HEK293 (cell line): ENCODE measurements around the gene CHEK2.
A peak's percentile ranks its signal among the peaks of the same experiment; 100 is the strongest.

Source experiments
- REPIN1 ChIP-seq: fragments of 450-650 bp; formaldehyde crosslinking; IDR thresholded peaks from 2 replicates; pipeline ENCODE4 v1.5.1; 2017; ENCODE audit warnings: missing biosample characterization, missing genetic modification characterization, low read depth
- SP2 ChIP-seq: fragments of 450-650 bp; formaldehyde crosslinking; IDR thresholded peaks from 2 replicates; pipeline ENCODE4 v1.5.1; 2016; ENCODE audit warnings: missing biosample characterization, missing genetic modification characterization
- TRIM28 ChIP-seq: IDR thresholded peaks from 2 replicates; pipeline ENCODE4 v1.6.1; 2011; ENCODE audit warnings: low read length, control low read depth, borderline replicate concordance
- WT1 ChIP-seq: fragments of 450-650 bp; formaldehyde crosslinking; IDR thresholded peaks from 2 replicates; pipeline ENCODE4 v1.5.1; 2016; ENCODE audit warnings: missing biosample characterization, missing genetic modification characterization
- YY1 ChIP-seq: fragments of 450-650 bp; formaldehyde crosslinking; IDR thresholded peaks from 2 replicates; pipeline ENCODE4 v1.5.1; 2018; ENCODE audit warnings: missing biosample characterization, missing genetic modification characterization
- ZBTB11 ChIP-seq: fragments of 450-650 bp; formaldehyde crosslinking; conservative IDR thresholded peaks from 2 replicates; pipeline ENCODE4 v1.5.1; 2016; ENCODE audit warnings: low read depth, missing biosample characterization, missing genetic modification characterization
- ZBTB17 ChIP-seq: fragments of 450-650 bp; formaldehyde crosslinking; IDR thresholded peaks from 2 replicates; pipeline ENCODE4 v1.5.1; 2016; ENCODE audit warnings: missing biosample characterization, missing genetic modification characterization
- ZBTB49 ChIP-seq: fragments of 450-650 bp; formaldehyde crosslinking; IDR thresholded peaks from 2 replicates; pipeline ENCODE4 v1.5.1; 2016; ENCODE audit warnings: missing biosample characterization, missing genetic modification characterization, low read depth
- ZEB2 ChIP-seq: fragments of 450-650 bp; formaldehyde crosslinking; IDR thresholded peaks from 2 replicates; pipeline ENCODE4 v1.5.1; 2016; ENCODE audit warnings: missing biosample characterization, missing genetic modification characterization
- ZNF112 ChIP-seq: fragments of 450-650 bp; formaldehyde crosslinking; IDR thresholded peaks from 2 replicates; pipeline ENCODE4 v1.5.0; 2017; ENCODE audit warnings: missing biosample characterization, missing genetic modification characterization
- ZNF133 ChIP-seq: fragments of 450-650 bp; formaldehyde crosslinking; IDR thresholded peaks from 2 replicates; pipeline ENCODE4 v1.5.1; 2016; ENCODE audit warnings: missing biosample characterization, missing genetic modification characterization
- ZNF140 ChIP-seq: fragments of 450-650 bp; formaldehyde crosslinking; IDR thresholded peaks from 2 replicates; pipeline ENCODE4 v1.5.1; 2016; ENCODE audit warnings: missing biosample characterization, missing genetic modification characterization
- ZNF174 ChIP-seq: fragments of 450-650 bp; formaldehyde crosslinking; IDR thresholded peaks from 2 replicates; pipeline ENCODE4 v1.5.0; 2017; ENCODE audit warnings: missing biosample characterization, mild to moderate bottlenecking, missing genetic modification characterization
- ZNF184 ChIP-seq: fragments of 450-650 bp; IDR thresholded peaks from 2 replicates; pipeline ENCODE4 v1.5.1; 2018; ENCODE audit warnings: missing biosample characterization, mild to moderate bottlenecking, missing genetic modification characterization
- ZNF202 ChIP-seq: fragments of 450-650 bp; formaldehyde crosslinking; IDR thresholded peaks from 2 replicates; pipeline ENCODE4 v1.5.1; 2016; ENCODE audit warnings: missing biosample characterization, missing genetic modification characterization, borderline replicate concordance
- ZNF221 ChIP-seq: fragments of 450-650 bp; formaldehyde crosslinking; IDR thresholded peaks from 2 replicates; pipeline ENCODE4 v1.5.1; 2017; ENCODE audit warnings: missing biosample characterization, missing genetic modification characterization, borderline replicate concordance
- ZNF24 ChIP-seq: fragments of 450-650 bp; formaldehyde crosslinking; IDR thresholded peaks from 2 replicates; pipeline ENCODE4 v1.5.1; 2016; ENCODE audit warnings: missing biosample characterization, missing genetic modification characterization
- ZNF335 ChIP-seq: fragments of 450-650 bp; formaldehyde crosslinking; conservative IDR thresholded peaks from 2 replicates; pipeline ENCODE4 v1.5.1; 2016; ENCODE audit warnings: missing biosample characterization, missing genetic modification characterization
- ZNF37A ChIP-seq: fragments of 450-650 bp; IDR thresholded peaks from 2 replicates; pipeline ENCODE4 v1.5.1; 2018; ENCODE audit warnings: missing biosample characterization, missing genetic modification characterization
- ZNF426 ChIP-seq: fragments of 450-650 bp; formaldehyde crosslinking; IDR thresholded peaks from 2 replicates; pipeline ENCODE4 v1.5.1; 2017; ENCODE audit warnings: missing biosample characterization, missing genetic modification characterization, mild to moderate bottlenecking, inconsistent platforms, moderate library complexity
- ZNF558 ChIP-seq: fragments of 450-650 bp; formaldehyde crosslinking; IDR thresholded peaks from 2 replicates; pipeline ENCODE4 v1.5.1; 2016; ENCODE audit warnings: missing biosample characterization, missing genetic modification characterization
- ZNF580 ChIP-seq: fragments of 450-650 bp; formaldehyde crosslinking; IDR thresholded peaks from 2 replicates; pipeline ENCODE4 v1.5.1; 2016; ENCODE audit warnings: missing biosample characterization, missing genetic modification characterization
- ZNF623 ChIP-seq: fragments of 450-650 bp; formaldehyde crosslinking; IDR thresholded peaks from 2 replicates; pipeline ENCODE4 v1.5.1; 2016; ENCODE audit warnings: missing biosample characterization, missing genetic modification characterization
- ZNF692 ChIP-seq: fragments of 450-650 bp; formaldehyde crosslinking; IDR thresholded peaks from 2 replicates; pipeline ENCODE4 v1.5.1; 2016; ENCODE audit warnings: missing biosample characterization, missing genetic modification characterization
- ZNF707 ChIP-seq: fragments of 450-650 bp; formaldehyde crosslinking; IDR thresholded peaks from 2 replicates; pipeline ENCODE4 v1.5.1; 2016; ENCODE audit warnings: missing biosample characterization, missing genetic modification characterization
- ZNF747 ChIP-seq: fragments of 450-650 bp; formaldehyde crosslinking; IDR thresholded peaks from 2 replicates; pipeline ENCODE4 v1.5.1; 2016; ENCODE audit warnings: missing biosample characterization, missing genetic modification characterization
- ZNF830 ChIP-seq: fragments of 450-650 bp; IDR thresholded peaks from 2 replicates; pipeline ENCODE4 v1.5.0; 2018; ENCODE audit warnings: missing biosample characterization, missing genetic modification characterization, low read depth, mild to moderate bottlenecking, moderate library complexity
- ZNF843 ChIP-seq: fragments of 450-650 bp; formaldehyde crosslinking; IDR thresholded peaks from 2 replicates; pipeline ENCODE4 v1.5.1; 2016; ENCODE audit warnings: missing biosample characterization, missing genetic modification characterization
- ZSCAN16 ChIP-seq: fragments of 450-650 bp; formaldehyde crosslinking; IDR thresholded peaks from 2 replicates; pipeline ENCODE4 v1.5.1; 2016; ENCODE audit warnings: missing biosample characterization, missing genetic modification characterization
- ZSCAN23 ChIP-seq: fragments of 450-650 bp; formaldehyde crosslinking; IDR thresholded peaks from 2 replicates; pipeline ENCODE4 v1.5.1; 2016; ENCODE audit warnings: missing biosample characterization, missing genetic modification characterization
- ZSCAN30 ChIP-seq: fragments of 450-650 bp; IDR thresholded peaks from 2 replicates; pipeline ENCODE4 v1.5.1; 2018; ENCODE audit warnings: missing biosample characterization, mild to moderate bottlenecking, missing genetic modification characterization, moderate library complexity
- TF ChIP-seq, protein P1 (sequence below): fragments of 450-650 bp; IDR thresholded peaks from 2 replicates; pipeline ENCODE4 v1.5.1; 2018; ENCODE audit warnings: missing biosample characterization, missing genetic modification characterization

Gene CHEK2

GRCh38 chr22:28711820-28712777, 29.5 kb downstream of the CHEK2 start (continued):
- TF ChIP-seq ZNF707 (tag by site-specific recombination) = no peak
- peak; percentile 28 for TF ChIP-seq SP2 (tag by site-specific recombination)
- no peak for TF ChIP-seq ZNF221 (tag by site-specific recombination)
- TF ChIP-seq ZBTB17 (tag by site-specific recombination) = peak; percentile 69
- no peak for TF ChIP-seq ZNF830 (tag by site-specific recombination)
- TF ChIP-seq ZNF335 (tag by site-specific recombination) = 0 out of 2 replicates have a peak, but pooled peaks have one; percentile 18
- no peak for TF ChIP-seq TRIM28
- 0 out of 2 replicates have a peak, but pooled peaks have one; percentile 16 for TF ChIP-seq ZNF623 (tag by site-specific recombination)
- TF ChIP-seq WT1 (tag by site-specific recombination) = no peak
- no peak for TF ChIP-seq YY1
- peak; percentile 96 for TF ChIP-seq ZNF692 (tag by site-specific recombination)
- TF ChIP-seq ZNF580 (tag by site-specific recombination) = no peak
- no peak for TF ChIP-seq ZSCAN23 (tag by site-specific recombination)
- TF ChIP-seq ZNF133 (tag by site-specific recombination) = no peak
- no peak for TF ChIP-seq ZNF747
- TF ChIP-seq ZNF202 (tag by site-specific recombination) = no peak
- no peak for TF ChIP-seq ZBTB11 (tag by site-specific recombination)
- TF ChIP-seq ZNF174 (tag by site-specific recombination) = no peak
- TF ChIP-seq ZNF140 (tag by site-specific recombination) = no peak
- TF ChIP-seq ZNF112 = no peak
- TF ChIP-seq ZNF558 = peak; percentile 18; the same call in 1 of the 2 replicates
- TF ChIP-seq REPIN1 (tag by site-specific recombination) = no peak
- TF ChIP-seq ZSCAN16 (tag by site-specific recombination) = no peak
- no peak for TF ChIP-seq ZBTB49 (tag by site-specific recombination)
- TF ChIP-seq ZNF184 (tag by site-specific recombination) = no peak
- no peak for TF ChIP-seq ZNF843
- no peak for TF ChIP-seq ZNF37A (tag by site-specific recombination)
- 0 out of 2 replicates have a peak, but pooled peaks have one; percentile 57 for TF ChIP-seq ZNF24 (tag by site-specific recombination)
- TF ChIP-seq ZNF426 = no peak
- TF ChIP-seq ZEB2 (tag by site-specific recombination) = peak; percentile 81
- TF ChIP-seq, protein P1, sequence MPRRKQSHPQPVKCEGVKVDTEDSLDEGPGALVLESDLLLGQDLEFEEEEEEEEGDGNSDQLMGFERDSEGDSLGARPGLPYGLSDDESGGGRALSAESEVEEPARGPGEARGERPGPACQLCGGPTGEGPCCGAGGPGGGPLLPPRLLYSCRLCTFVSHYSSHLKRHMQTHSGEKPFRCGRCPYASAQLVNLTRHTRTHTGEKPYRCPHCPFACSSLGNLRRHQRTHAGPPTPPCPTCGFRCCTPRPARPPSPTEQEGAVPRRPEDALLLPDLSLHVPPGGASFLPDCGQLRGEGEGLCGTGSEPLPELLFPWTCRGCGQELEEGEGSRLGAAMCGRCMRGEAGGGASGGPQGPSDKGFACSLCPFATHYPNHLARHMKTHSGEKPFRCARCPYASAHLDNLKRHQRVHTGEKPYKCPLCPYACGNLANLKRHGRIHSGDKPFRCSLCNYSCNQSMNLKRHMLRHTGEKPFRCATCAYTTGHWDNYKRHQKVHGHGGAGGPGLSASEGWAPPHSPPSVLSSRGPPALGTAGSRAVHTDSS = no peak
- peak; percentile 19; the same call in 1 of the 2 replicates for TF ChIP-seq ZSCAN30 (tag by site-specific recombination)
